ENCODE data around the gene ZCCHC18.
A peak's percentile ranks its signal among the peaks of the same experiment; 100 is the strongest.
"Not testable (repeated sequence)": the region's sequence is repeated elsewhere in the genome, so short reads cannot be mapped to it uniquely, and the experiment has no call there.

Gene ZCCHC18

DNA sequence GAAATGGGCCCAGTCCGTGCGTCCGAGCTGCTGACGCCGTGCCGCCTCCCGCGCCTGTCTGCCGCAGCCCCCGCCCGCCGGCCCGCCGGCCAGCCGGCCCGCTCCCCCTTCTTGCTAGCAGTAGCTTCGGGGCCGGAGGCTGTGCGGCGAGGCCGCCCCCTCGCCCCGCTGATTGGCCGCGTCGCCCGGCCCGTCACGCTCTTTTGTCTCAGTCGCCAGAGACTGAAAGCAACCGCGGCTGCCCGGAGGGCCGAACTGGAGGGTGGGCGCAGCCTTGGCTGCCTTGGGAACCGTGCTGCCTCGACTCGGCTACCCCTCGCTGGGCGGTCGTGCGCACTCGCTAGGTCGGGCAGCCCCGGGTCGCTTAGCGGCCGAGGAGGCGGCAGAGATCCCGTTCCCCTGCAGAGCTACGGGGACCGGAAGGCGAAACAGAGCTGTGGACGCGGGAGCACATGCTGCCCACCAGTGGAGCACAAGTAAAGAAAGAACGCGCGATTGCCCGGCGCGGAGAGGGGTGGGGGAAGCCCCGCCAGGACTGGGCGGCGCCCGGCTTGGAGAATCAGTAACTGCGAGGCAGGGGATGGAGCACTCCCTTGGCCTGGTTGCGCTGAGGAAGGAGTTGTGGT, at the start of gene ZCCHC18:
Gene ZCCHC18 (plus strand): TSS at position 198 of the 626 bp plus-strand sequence. CDS start 1,589 bp downstream, outside the sequence.
- DNase-seq, result no peak

GRCh38 chrX:104062636-104063035, 49.7 kb upstream of the ZCCHC18 start:
- DNase-seq, result not testable (repeated sequence)

GRCh38 chrX:104075778-104076445, 36.4 kb upstream of the ZCCHC18 start, which contains the start of gene TMSB15C:
TMSB15C (minus strand) TSS chrX:104076236.
- DNase-seq, result not testable (repeated sequence)

- DNase-seq, result not testable (repeated sequence)
Observed at GRCh38 chrX:104077854-104078253, 34.5 kb upstream of the ZCCHC18 start.

DNA sequence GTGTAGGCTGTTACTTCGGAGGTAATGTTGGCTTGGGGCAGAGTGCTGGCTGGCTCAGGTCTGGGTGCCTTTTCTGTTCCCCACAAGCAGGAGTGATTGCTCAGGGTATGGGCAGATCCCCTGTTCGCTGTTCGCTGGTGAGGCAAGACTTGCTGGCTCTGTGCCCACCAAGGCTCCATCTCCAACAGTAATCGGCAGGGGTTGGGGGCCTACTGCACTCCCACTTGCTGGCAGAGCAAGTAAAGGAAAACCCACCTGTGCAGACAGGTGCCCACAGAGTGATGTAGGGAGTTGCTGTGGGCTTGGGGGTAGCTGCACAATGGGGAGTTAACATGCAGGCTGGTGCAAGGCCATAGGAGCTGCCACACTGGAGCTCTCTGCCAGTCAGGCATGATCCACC, 28.3 kb upstream of the ZCCHC18 start:
- DNase-seq, result no peak

- DNase-seq, result no peak
Observed at GRCh38 chrX:104084534-104085277, 27.6 kb upstream of the ZCCHC18 start.

- no peak for DNase-seq
Observed at GRCh38 chrX:104085477-104085876, 26.8 kb upstream of the ZCCHC18 start.

DNA sequence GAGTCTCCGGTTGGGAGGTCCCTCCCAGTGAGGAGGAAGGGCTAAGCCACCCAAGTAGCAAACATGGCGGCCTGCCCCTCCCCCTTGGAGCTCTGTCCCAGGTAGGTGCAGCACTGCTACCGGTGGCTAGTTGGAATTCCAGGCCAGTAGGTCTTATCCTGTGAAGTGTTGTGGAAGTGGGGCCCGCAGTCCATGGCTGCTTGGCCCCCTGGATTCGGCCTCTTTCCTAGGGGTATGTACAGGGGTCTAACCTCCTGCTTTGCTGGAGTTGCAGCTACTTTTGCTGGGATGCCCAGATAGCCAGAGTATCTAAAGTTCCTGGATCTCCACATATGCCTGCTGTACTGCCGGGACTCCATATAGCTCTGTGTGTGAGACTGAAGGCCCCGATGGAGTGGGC, 26.4 kb upstream of the ZCCHC18 start:
- no peak for DNase-seq

DNA sequence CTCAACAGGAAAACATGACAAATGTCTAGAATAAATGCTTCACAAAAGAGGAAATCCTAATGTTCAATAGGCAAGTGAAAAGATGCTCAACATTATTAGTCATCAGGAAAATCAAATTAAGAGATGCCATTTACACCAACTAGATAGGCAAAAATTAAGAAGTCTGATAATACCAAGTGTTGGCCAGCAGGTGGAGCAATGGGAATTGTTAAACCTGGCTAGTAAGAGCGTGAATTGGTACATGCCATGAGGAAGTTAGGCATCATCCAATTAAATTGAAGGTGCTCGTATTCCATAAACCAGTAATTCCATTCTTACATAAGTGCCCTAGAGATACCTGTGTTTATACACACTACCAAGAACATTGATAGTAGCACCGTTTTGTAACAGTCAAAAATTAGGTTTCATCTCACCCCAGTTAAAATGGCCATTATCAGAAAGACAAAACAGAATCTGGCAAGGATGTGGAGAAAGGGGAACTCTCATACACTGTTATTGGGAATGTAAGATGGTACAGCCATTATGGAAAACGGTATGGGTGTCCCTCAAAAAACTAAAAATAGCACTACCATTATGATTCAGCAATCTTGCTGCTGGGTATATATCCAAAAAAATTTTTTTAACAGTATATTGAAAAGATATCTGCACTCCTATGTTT, 14.0 kb upstream of the ZCCHC18 start:
- peak; percentile 46 for DNase-seq

- DNase-seq, result no peak
Observed at GRCh38 chrX:104098919-104099318, 13.4 kb upstream of the ZCCHC18 start.

GRCh38 chrX:104104676-104105075, 7.6 kb upstream of the ZCCHC18 start:
- no peak for DNase-seq

DNA sequence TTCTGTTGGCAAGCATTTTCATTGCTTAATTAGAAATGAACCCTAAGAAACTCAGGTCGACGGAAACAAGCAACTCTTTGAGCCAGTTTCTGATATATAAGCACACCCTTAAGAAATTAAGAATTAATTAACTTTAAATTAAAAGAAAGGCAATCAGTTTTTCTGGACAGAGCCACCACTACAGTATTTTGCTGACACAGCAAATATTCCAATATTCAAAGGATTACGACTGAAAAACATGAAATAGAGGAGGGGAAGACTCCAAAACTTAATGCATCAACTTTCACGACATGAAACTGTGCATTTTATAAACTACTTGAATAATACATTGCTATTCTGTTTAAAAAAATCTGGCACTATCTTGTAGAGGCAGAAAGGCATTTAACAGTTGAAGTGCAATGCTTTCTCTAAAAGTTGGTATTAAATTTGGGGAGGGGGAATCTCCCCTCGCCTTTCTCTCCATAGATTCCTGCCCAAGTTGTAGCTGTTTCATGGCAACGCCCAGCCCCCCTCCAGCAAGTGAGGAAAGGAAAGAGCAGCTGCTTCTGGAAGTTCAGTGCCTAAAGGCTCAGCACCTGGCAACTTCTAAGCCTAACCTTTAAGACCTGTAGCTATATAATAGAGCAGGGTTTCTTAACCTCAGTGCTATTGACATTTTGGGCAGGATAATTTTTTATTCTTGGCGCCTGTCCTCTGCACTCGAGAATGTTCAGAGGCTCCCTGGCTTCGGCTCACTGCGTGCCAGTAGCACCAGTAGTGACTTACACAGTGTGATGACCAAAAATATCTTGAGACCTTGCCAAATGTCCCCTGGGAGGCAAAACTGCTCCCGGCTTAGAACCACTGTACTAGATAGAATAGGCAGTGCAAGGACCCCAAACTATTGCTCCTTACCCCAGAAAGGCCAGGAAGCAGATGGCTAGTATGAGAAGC, 6.7 kb upstream of the ZCCHC18 start:
- DNase-seq, result no peak

GRCh38 chrX:104108955-104109354, 3.4 kb upstream of the ZCCHC18 start:
- DNase-seq, result no peak

DNA sequence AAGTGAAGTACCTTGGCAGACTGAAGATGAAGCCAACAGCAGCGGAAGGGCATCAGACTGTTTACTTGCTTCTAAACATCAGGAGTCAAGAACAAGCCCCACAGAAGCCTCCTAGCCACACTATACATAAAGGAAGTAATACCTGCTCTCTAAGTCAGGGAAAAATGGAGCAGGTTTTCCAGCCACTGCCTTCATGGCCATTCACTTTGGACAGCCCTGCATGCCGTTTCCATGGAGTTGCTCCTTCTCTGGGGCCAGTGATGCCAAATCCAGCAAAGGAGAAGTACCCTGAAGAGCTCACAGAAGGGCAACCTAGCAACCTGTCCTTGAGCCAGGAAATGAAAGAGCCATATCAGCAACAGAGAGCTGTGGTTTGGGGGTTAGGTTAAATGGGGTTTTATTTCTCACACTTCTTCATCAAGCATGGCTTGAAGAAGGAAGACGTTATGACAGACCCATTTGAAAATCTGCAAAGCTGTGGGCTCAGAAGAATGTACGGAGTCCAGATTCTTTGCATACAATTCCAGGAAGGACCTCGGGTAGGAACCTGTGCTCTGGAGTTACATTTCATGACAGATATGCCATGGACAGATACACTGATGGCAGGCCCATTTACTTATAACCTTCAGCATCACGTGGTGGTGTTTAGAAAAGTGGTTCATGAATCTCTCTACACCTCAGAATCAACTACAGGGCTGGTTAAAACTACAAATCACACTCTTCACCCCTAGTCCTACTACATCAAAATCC, 1.7 kb upstream of the ZCCHC18 start:
- not testable (repeated sequence) for DNase-seq

GRCh38 chrX:104113222-104113965, 1.1 kb downstream of the ZCCHC18 start:
- peak; percentile 26 for DNase-seq

DNA sequence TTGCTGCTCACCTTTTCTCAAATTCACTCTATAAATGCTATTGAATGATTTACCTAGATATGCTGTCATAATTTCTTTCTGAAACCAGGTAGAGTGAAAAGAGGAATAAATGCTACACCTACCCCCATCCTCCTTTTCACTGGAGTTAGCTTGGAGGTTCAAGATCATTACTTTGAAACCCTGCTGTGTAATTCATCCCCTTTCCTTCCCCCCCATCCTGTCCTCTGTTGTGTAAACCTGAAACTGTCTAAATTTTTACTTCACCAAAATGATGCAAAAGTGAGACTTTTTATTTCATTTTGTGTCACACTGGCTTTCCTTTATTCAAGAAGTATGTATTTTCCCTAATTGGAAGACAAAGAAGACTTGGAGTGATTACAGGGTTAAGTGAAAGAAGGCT, 5.4 kb downstream of the ZCCHC18 start:
- DNase-seq, result no peak

DNA sequence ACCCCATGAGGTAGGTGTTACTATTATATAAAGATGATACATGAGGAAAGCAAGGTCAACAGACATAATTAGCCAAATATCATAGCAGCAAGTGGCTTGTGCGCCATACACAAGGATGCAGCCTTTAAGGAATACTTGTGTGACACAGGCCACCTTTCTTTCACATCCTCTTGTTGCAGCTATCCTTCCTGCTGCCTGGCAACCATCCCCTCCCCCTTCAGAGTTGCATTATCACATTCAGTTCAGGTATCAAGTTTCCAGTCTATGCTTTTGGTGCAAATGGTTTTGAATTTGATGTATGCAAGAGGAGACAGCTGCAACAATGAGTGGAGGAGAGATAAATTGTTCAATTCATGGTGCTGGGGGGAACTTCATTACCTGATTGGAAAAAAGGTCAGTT, 6.4 kb downstream of the ZCCHC18 start:
- DNase-seq, result no peak

DNA sequence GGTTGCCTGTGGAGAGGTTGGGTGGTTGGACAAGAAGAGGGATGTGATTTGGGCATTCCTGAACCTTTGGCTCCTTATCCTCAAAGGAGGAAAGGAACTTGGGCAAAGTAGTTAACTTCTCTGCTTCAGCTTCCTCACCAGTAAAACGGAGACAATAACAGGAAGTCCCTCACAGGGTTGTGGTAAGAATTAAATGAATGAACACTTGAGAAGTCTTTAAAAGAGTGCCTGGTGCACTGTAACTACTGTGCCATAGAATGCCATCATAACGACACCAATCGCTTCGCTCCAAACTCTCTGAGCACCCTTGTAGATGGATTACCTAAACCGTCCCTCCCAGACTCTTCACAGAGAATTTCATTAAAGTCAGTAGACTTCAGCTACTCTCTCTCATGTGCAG, 10.5 kb downstream of the ZCCHC18 start:
- DNase-seq, result peak; percentile 36

DNA sequence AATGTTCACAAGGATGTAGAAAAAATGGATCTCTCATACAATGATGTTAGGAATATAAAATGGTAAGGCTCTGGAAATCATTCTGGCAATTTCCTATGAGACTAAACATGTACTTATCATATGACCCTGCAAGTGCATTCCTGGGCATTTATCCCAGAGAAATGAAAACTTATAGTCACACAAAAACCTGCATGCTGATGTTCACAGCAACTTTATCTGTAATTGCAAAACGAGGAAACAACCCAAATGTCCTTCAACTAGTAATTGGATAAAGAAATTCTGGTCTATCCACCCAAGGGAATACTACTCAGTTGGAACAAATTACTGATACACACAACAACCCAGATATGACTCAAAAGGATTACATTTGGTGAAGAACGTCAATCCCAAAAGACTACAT, 14.5 kb downstream of the ZCCHC18 start:
- no peak for DNase-seq

- DNase-seq, result no peak
Observed at GRCh38 chrX:104130808-104131207, 18.5 kb downstream of the ZCCHC18 start.

All from MV-4-11 (cell line).